OCI-LY1 (cell line): ENCODE data around the gene ICAM5.

ENCODE experiments used
- H2AFZ ChIP-seq: fragments of 200-600 bp; sonication (generic), shearing (Covaris generic); 2 replicates; pipeline ENCODE4 v1.6.0; 2014; ENCODE audit warnings: antibody characterized with exemption, mild to moderate bottlenecking, low read length
- H3F3A ChIP-seq: fragments of 200-600 bp; sonication (generic), shearing (Covaris generic); 2 replicates; pipeline ENCODE4 v1.6.0; 2014; ENCODE audit warnings: mild to moderate bottlenecking, antibody characterized with exemption, low read length, moderate library complexity; ENCODE audit not compliant: insufficient read depth
- H3K27ac ChIP-seq: fragments of 200-600 bp; sonication (generic); 2 replicates; pipeline ENCODE4 v1.5.1; 2014; ENCODE audit warnings: low read length, mixed run types, mild to moderate bottlenecking, low read depth; ENCODE audit not compliant: poor library complexity, severe bottlenecking
- H3K27me3 ChIP-seq: fragments of 200-600 bp; sonication (generic); 2 replicates; pipeline ENCODE4 v1.6.0; 2014; ENCODE audit warnings: antibody characterized with exemption, mild to moderate bottlenecking, low read length, moderate library complexity; ENCODE audit not compliant: insufficient read depth
- H3K36me3 ChIP-seq: fragments of 200-600 bp; sonication (generic); 2 replicates; pipeline ENCODE4 v1.6.1; 2014; ENCODE audit warnings: mild to moderate bottlenecking, antibody characterized with exemption, low read length, moderate library complexity, mixed read lengths; ENCODE audit not compliant: insufficient read depth
- H3K4me1 ChIP-seq: fragments of 200-600 bp; sonication (generic); 2 replicates; pipeline ENCODE4 v1.5.1; 2014; ENCODE audit warnings: mild to moderate bottlenecking, low read length, moderate library complexity; ENCODE audit not compliant: insufficient read depth, severe bottlenecking
- H3K4me2 ChIP-seq: fragments of 200-600 bp; sonication (generic), shearing (Covaris generic); 2 replicates; pipeline ENCODE4 v1.6.1; 2014; ENCODE audit warnings: low read length
- H3K4me3 ChIP-seq: fragments of 200-600 bp; sonication (generic); 2 replicates; pipeline ENCODE4 v1.5.1; 2014; ENCODE audit warnings: low read length, low read depth, mild to moderate bottlenecking, mixed read lengths; ENCODE audit not compliant: poor library complexity, severe bottlenecking
- H3K79me2 ChIP-seq: fragments of 200-600 bp; shearing (Covaris generic); 2 replicates; pipeline ENCODE4 v1.6.1; 2016; ENCODE audit warnings: mixed run types, low read length, mixed read lengths; ENCODE audit not compliant: insufficient read depth
- H3K9ac ChIP-seq: fragments of 200-600 bp; sonication (generic), shearing (Covaris generic); 2 replicates; pipeline ENCODE4 v1.6.1; 2014; ENCODE audit warnings: mild to moderate bottlenecking, low read length, mixed read lengths
- H3K9me2 ChIP-seq: fragments of 200-600 bp; sonication (generic), shearing (Covaris generic); 2 replicates; pipeline ENCODE4 v1.6.1; 2014; ENCODE audit warnings: low read depth, mild to moderate bottlenecking, low read length, mixed read lengths
- H3K9me3 ChIP-seq: fragments of 200-600 bp; shearing (Covaris generic); 2 replicates; pipeline ENCODE4 v1.6.1; 2014; ENCODE audit warnings: low read length, mixed read lengths
- H4K20me1 ChIP-seq: fragments of 200-600 bp; sonication (generic), shearing (Covaris generic); 2 replicates; pipeline ENCODE4 v1.6.0; 2016; ENCODE audit warnings: mild to moderate bottlenecking, low read length; ENCODE audit not compliant: insufficient read depth
- EZH2 ChIP-seq: fragments of 200-600 bp; sonication (generic), shearing (Covaris generic); IDR thresholded peaks from 2 replicates; pipeline ENCODE4 v1.8.0; 2017; ENCODE audit warnings: borderline replicate concordance, mixed run types, mild to moderate bottlenecking, antibody characterized with exemption, low read length, moderate library complexity, mixed read lengths
- TF ChIP-seq, protein P1 (sequence below): fragments of 200-600 bp; sonication (generic), shearing (Covaris generic); IDR thresholded peaks from 2 replicates; pipeline ENCODE4 v1.5.1; 2017; ENCODE audit warnings: mild to moderate bottlenecking, antibody characterized with exemption, low read length, moderate library complexity, mixed read lengths

ICAM5 gene

DNA sequence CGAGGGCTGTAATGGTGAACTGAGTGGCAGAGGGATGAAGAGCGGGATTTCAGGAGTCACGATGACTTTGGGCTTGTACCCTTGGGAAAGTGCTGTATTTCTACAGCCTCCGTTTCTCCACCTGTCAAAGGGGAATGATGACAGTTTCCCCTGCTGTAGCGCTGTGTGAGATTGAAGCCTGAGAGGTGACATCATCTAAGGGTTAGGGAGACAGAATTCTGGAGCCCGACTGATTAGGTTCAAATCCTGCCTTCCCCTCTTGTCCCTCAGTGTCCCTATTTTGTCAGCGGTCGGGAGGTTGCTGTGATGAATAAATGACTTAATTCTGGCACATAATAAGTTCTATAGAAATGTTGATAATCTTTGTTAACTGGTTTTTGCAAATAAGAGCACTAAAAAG, 37.0 kb upstream of the ICAM5 start:
- H3K36me3 ChIP-seq, result peaks cover 41% of the 10 kb centered on the region
- peaks cover 32% of the 10 kb centered on the region for H3K4me1 ChIP-seq
- H4K20me1 ChIP-seq, result no peaks in the 10 kb centered on the region
- peak overlapping the region; percentile 94 for H3K4me3 ChIP-seq
- H3K9me2 ChIP-seq, result no peaks in the 10 kb centered on the region
- H3K9me3 ChIP-seq, result no peaks in the 10 kb centered on the region
- TF ChIP-seq, protein P1, sequence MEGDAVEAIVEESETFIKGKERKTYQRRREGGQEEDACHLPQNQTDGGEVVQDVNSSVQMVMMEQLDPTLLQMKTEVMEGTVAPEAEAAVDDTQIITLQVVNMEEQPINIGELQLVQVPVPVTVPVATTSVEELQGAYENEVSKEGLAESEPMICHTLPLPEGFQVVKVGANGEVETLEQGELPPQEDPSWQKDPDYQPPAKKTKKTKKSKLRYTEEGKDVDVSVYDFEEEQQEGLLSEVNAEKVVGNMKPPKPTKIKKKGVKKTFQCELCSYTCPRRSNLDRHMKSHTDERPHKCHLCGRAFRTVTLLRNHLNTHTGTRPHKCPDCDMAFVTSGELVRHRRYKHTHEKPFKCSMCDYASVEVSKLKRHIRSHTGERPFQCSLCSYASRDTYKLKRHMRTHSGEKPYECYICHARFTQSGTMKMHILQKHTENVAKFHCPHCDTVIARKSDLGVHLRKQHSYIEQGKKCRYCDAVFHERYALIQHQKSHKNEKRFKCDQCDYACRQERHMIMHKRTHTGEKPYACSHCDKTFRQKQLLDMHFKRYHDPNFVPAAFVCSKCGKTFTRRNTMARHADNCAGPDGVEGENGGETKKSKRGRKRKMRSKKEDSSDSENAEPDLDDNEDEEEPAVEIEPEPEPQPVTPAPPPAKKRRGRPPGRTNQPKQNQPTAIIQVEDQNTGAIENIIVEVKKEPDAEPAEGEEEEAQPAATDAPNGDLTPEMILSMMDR, result no peak
- TF ChIP-seq EZH2, result no peak
- H3F3A ChIP-seq, result no peaks in the 10 kb centered on the region
- peaks cover 8% of the 10 kb centered on the region for H3K79me2 ChIP-seq
- peak overlapping the region; percentile 27 for H3K27ac ChIP-seq
- H3K27me3 ChIP-seq, result no peaks in the 10 kb centered on the region
- H3K9ac ChIP-seq, result peak overlapping the region; percentile 92
- no peak overlapping the region for H2AFZ ChIP-seq
- peak overlapping the region; percentile 100 for H3K4me2 ChIP-seq

DNA sequence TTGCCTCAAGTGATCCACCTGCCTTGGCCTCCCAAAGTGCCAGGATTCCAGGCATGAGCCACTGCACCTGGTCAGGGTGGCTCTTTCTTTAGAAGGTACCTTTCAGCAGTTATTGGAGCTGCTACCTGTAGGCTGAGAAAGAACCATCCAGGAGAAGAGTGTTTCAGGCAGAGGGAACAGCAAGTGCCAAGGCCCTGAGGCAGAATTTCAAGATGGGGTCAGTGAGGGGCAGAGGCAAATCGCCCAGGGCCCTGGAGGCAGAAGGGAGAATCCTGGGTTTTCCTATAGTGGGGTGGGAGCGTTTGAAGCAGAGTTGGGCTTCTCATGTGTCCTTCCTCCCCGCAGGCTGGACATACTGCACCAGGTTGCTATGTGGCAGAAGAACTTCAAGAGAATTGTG, 35.5 kb upstream of the ICAM5 start:
- H3F3A ChIP-seq, result no peaks in the 10 kb centered on the region
- H3K27me3 ChIP-seq, result no peaks in the 10 kb centered on the region
- no peak overlapping the region for H3K27ac ChIP-seq
- peaks cover 8% of the 10 kb centered on the region for H3K79me2 ChIP-seq
- H3K9me3 ChIP-seq, result no peaks in the 10 kb centered on the region
- no peak overlapping the region for H3K4me2 ChIP-seq
- no peak overlapping the region for H3K9ac ChIP-seq
- no peak for TF ChIP-seq EZH2
- TF ChIP-seq, protein P1, result no peak
- H3K36me3 ChIP-seq, result peaks cover 52% of the 10 kb centered on the region
- no peak overlapping the region for H3K4me3 ChIP-seq
- H4K20me1 ChIP-seq, result no peaks in the 10 kb centered on the region
- H2AFZ ChIP-seq, result no peak overlapping the region
- H3K4me1 ChIP-seq, result peaks cover 20% of the 10 kb centered on the region
- H3K9me2 ChIP-seq, result no peaks in the 10 kb centered on the region

DNA sequence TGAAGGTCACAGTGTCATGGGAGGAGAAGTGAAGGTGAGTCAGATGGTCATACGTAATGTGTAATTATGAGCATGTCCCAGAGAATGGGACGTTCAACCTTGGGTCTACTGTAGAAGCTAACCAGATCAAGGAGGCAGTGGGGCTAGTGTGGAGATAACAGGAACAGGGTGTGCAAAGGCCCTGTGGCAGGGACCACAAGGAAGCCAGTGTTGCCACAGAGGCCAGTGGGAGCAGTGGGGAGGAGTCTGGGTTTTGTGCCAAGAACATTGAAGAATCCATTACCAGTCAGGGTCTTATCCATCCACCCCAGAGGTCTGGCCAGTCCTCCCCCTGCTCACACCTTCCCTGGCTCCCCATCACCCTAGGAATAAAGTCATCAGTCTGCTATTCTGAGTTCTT, 34.4 kb upstream of the ICAM5 start:
- H3K9ac ChIP-seq, result no peak overlapping the region
- no peak overlapping the region for H3K27ac ChIP-seq
- H3K36me3 ChIP-seq, result peaks cover 61% of the 10 kb centered on the region
- H3K79me2 ChIP-seq, result peaks cover 8% of the 10 kb centered on the region
- no peak for TF ChIP-seq EZH2
- TF ChIP-seq, protein P1, result no peak
- H3K9me2 ChIP-seq, result no peaks in the 10 kb centered on the region
- H3K9me3 ChIP-seq, result no peaks in the 10 kb centered on the region
- no peaks in the 10 kb centered on the region for H3K27me3 ChIP-seq
- H3K4me3 ChIP-seq, result no peak overlapping the region
- H3K4me2 ChIP-seq, result no peak overlapping the region
- H3F3A ChIP-seq, result no peaks in the 10 kb centered on the region
- no peaks in the 10 kb centered on the region for H4K20me1 ChIP-seq
- peaks cover 20% of the 10 kb centered on the region for H3K4me1 ChIP-seq
- no peak overlapping the region for H2AFZ ChIP-seq
